SK-N-MC (cell line): ENCODE results near the gene MPO.

Experiments used
- DNase-seq: peaks from one replicate; pipeline ENCODE4 v3.0.0-alpha.2; 2011; ENCODE audit warnings: low read depth, low spot score
- H3K27ac ChIP-seq: fragments of 200-600 bp; sonication (generic); 2 replicates; pipeline ENCODE4 v1.5.1; 2016; ENCODE audit warnings: mixed run types
- H3K36me3 ChIP-seq: fragments of 200-600 bp; sonication (generic); 2 replicates; pipeline ENCODE4 v1.6.1; 2017; ENCODE audit warnings: antibody characterized with exemption, low read length, mixed read lengths; ENCODE audit not compliant: insufficient read depth
- H3K4me3 ChIP-seq: fragments of 200-600 bp; sonication (generic); 2 replicates; pipeline ENCODE4 v1.5.1; 2016
- H3K9ac ChIP-seq: fragments of 200-600 bp; sonication (generic); 2 replicates; pipeline ENCODE4 v1.8.0; 2017; ENCODE audit warnings: mixed run types, mixed read lengths; ENCODE audit not compliant: insufficient read length
- H3K9me3 ChIP-seq: fragments of 200-600 bp; sonication (generic); 2 replicates; pipeline ENCODE4 v1.6.1; 2017; ENCODE audit warnings: low read depth, mild to moderate bottlenecking, antibody characterized with exemption, low read length, moderate library complexity, mixed read lengths
- EZH2 ChIP-seq: fragments of 200-600 bp; sonication (generic); IDR thresholded peaks from one replicate; pipeline ENCODE4 v1.6.1; 2017; ENCODE audit warnings: antibody characterized with exemption
- FOXP2 ChIP-seq: optimal IDR thresholded peaks from 2 replicates; pipeline ENCODE3; 2011; ENCODE audit warnings: mild to moderate bottlenecking, moderate library complexity; ENCODE audit not compliant: insufficient read depth; ENCODE audit errors: extremely low read length, control extremely low read depth
- POLR2AphosphoS5 ChIP-seq: IDR thresholded peaks from 2 replicates; pipeline ENCODE4 v1.6.1; 2012; ENCODE audit warnings: mild to moderate bottlenecking, low read depth, low read length, borderline replicate concordance

The MPO gene

GRCh38 chr17:58242171-58242784 is 38.5 kb downstream of the MPO start:
- no peaks in the 10 kb centered on the region for H3K9me3 ChIP-seq
- no peak for DNase-seq
- no peak overlapping the region for H3K4me3 ChIP-seq
- no peak for TF ChIP-seq EZH2
- TF ChIP-seq POLR2AphosphoS5: no peak
- TF ChIP-seq FOXP2: no peak
- no peak overlapping the region for H3K9ac ChIP-seq
- no peak overlapping the region for H3K27ac ChIP-seq
- no peaks in the 10 kb centered on the region for H3K36me3 ChIP-seq

GRCh38 chr17:58239987-58240386 is 40.7 kb downstream of the MPO start:
- TF ChIP-seq EZH2: no peak
- no peak for TF ChIP-seq POLR2AphosphoS5
- no peak for TF ChIP-seq FOXP2
- no peak overlapping the region for H3K9ac ChIP-seq
- H3K4me3 ChIP-seq: no peak overlapping the region
- no peak for DNase-seq
- H3K36me3 ChIP-seq: no peaks in the 10 kb centered on the region
- H3K27ac ChIP-seq: no peak overlapping the region
- H3K9me3 ChIP-seq: no peaks in the 10 kb centered on the region

- TF ChIP-seq POLR2AphosphoS5 (no peak), EZH2 (no peak), FOXP2 (no peak)
- DNase-seq: no peak
- H3K9ac ChIP-seq: no peak within 1 kb of the TSS
Observed at GRCh38 chr17:58238147-58238634, 42.5 kb downstream of the MPO start, which contains the start of gene LPO. LPO (plus strand) TSS chr17:58238584; CDS start chr17:58242980, 4,396 bp downstream.

GRCh38 chr17:58236394-58236793 is 44.3 kb downstream of the MPO start:
- no peaks in the 10 kb centered on the region for H3K9me3 ChIP-seq
- H3K36me3 ChIP-seq: no peaks in the 10 kb centered on the region
- TF ChIP-seq FOXP2: no peak
- no peak for TF ChIP-seq EZH2
- TF ChIP-seq POLR2AphosphoS5: no peak
- no peak overlapping the region for H3K4me3 ChIP-seq
- no peak overlapping the region for H3K9ac ChIP-seq
- no peak overlapping the region for H3K27ac ChIP-seq
- DNase-seq: no peak

More at GRCh38 chr17:58238147-58238634, 42.5 kb downstream of the MPO start, which contains the start of gene LPO:
- Histone ChIP-seq H3K9me3 (no peaks in the 10 kb centered on the region), H3K4me3 (no peak within 1 kb of the TSS; the same call in 1 of the 2 replicates), H3K36me3 (no peaks in the 10 kb centered on the region), H3K27ac (no peak within 1 kb of the TSS)

GRCh38 chr17:58235821-58236220 is 44.9 kb downstream of the MPO start:
- Histone ChIP-seq H3K9ac (no peak overlapping the region), H3K27ac (no peak overlapping the region), H3K36me3 (no peaks in the 10 kb centered on the region), H3K4me3 (no peak overlapping the region), H3K9me3 (no peaks in the 10 kb centered on the region)
- no peak for DNase-seq
- TF ChIP-seq FOXP2 (no peak), EZH2 (no peak), POLR2AphosphoS5 (no peak)

- no peaks in the 10 kb centered on the region for H3K9me3 ChIP-seq
- H3K27ac ChIP-seq: no peak overlapping the region
- TF ChIP-seq EZH2 (no peak), POLR2AphosphoS5 (no peak), FOXP2 (no peak)
- no peaks in the 10 kb centered on the region for H3K36me3 ChIP-seq
- no peak overlapping the region for H3K9ac ChIP-seq
- DNase-seq: no peak
- H3K4me3 ChIP-seq: no peak overlapping the region
Observed at GRCh38 chr17:58234512-58234911, 46.2 kb downstream of the MPO start.

- no peak overlapping the region for H3K9ac ChIP-seq
- H3K27ac ChIP-seq: no peak overlapping the region
- no peak for TF ChIP-seq EZH2
- no peak for TF ChIP-seq POLR2AphosphoS5
- TF ChIP-seq FOXP2: no peak
- no peaks in the 10 kb centered on the region for H3K9me3 ChIP-seq
- no peak overlapping the region for H3K4me3 ChIP-seq
- H3K36me3 ChIP-seq: no peaks in the 10 kb centered on the region
- DNase-seq: no peak
Observed at GRCh38 chr17:58233543-58233942, 47.2 kb downstream of the MPO start.

GRCh38 chr17:58232707-58233156 is 48.0 kb downstream of the MPO start:
- DNase-seq: no peak
- H3K27ac ChIP-seq: no peak overlapping the region

GRCh38 chr17:58231641-58232040 is 49.1 kb downstream of the MPO start:
- no peak overlapping the region for H3K4me3 ChIP-seq
- H3K36me3 ChIP-seq: no peaks in the 10 kb centered on the region
- TF ChIP-seq FOXP2 (no peak), EZH2 (no peak), POLR2AphosphoS5 (no peak)
- H3K9ac ChIP-seq: no peak overlapping the region
- no peaks in the 10 kb centered on the region for H3K9me3 ChIP-seq
- no peak for DNase-seq
- H3K27ac ChIP-seq: no peak overlapping the region

More at GRCh38 chr17:58232707-58233156, 48.0 kb downstream of the MPO start:
- H3K9ac ChIP-seq: no peak overlapping the region
- no peak for TF ChIP-seq EZH2
- no peak for TF ChIP-seq POLR2AphosphoS5
- no peak for TF ChIP-seq FOXP2
- no peaks in the 10 kb centered on the region for H3K9me3 ChIP-seq
- no peak overlapping the region for H3K4me3 ChIP-seq
- no peaks in the 10 kb centered on the region for H3K36me3 ChIP-seq
